Prostate gland (tissue), 2 donors: ENCODE data around the gene TMPO.

ENCODE experiments used
- POLR2A ChIP-seq: fragments of 450-650 bp; IDR thresholded peaks from one replicate; pipeline ENCODE4 v1.6.1; 2016; ENCODE audit warnings: antibody characterized with exemption, mild to moderate bottlenecking
- POLR2AphosphoS5 ChIP-seq: sonication (generic); formaldehyde crosslinking; IDR thresholded peaks from one replicate; pipeline ENCODE4 v1.6.1; 2017; ENCODE audit warnings: antibody characterized with exemption
- TF ChIP-seq, protein P1 (sequence below), 4 experiments: fragments of 200-600 bp in 2 of 4; fragments of 450-650 bp in 2 of 4; sonication (generic) in 2 of 4; IDR thresholded peaks; 1 replicate in 3 of 4; 2 replicates in 1 of 4; pipeline ENCODE4 v1.5.1; 2016 to 2019; ENCODE audit warnings: antibody characterized with exemption in 4 of 4, mild to moderate bottlenecking in 2 of 4, moderate library complexity in 2 of 4

GRCh38 chr12:98466640-98467400 lies 48.6 kb upstream of the TMPO start:
- TF ChIP-seq, protein P1, sequence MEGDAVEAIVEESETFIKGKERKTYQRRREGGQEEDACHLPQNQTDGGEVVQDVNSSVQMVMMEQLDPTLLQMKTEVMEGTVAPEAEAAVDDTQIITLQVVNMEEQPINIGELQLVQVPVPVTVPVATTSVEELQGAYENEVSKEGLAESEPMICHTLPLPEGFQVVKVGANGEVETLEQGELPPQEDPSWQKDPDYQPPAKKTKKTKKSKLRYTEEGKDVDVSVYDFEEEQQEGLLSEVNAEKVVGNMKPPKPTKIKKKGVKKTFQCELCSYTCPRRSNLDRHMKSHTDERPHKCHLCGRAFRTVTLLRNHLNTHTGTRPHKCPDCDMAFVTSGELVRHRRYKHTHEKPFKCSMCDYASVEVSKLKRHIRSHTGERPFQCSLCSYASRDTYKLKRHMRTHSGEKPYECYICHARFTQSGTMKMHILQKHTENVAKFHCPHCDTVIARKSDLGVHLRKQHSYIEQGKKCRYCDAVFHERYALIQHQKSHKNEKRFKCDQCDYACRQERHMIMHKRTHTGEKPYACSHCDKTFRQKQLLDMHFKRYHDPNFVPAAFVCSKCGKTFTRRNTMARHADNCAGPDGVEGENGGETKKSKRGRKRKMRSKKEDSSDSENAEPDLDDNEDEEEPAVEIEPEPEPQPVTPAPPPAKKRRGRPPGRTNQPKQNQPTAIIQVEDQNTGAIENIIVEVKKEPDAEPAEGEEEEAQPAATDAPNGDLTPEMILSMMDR (IDR thresholded peaks at IDR 0.05), result no peak
- TF ChIP-seq POLR2A, result no peak
- no peak for TF ChIP-seq POLR2AphosphoS5
